H9 (cell line): ENCODE measurements around the gene ATP8A1. TPM values are rescaled to one million over a fixed set of nuclear protein-coding genes. Genes with fewer than 3 reads are reported as not detected.

ENCODE experiments used
- DNase-seq: peaks from one replicate; pipeline ENCODE4 v3.0.0-alpha.2; 2017
- H2AFZ ChIP-seq: one replicate; pipeline ENCODE4 v1.6.1; 2013; ENCODE audit warnings: mild to moderate bottlenecking, low read length, control low read depth, moderate library complexity
- H2AK5ac ChIP-seq: 2 replicates; pipeline ENCODE4 v1.6.1; 2013; ENCODE audit warnings: low read length, control low read depth, mixed read lengths; ENCODE audit not compliant: insufficient read length
- H2BK120ac ChIP-seq: one replicate; pipeline ENCODE4 v1.6.1; 2013; ENCODE audit warnings: low read depth, mild to moderate bottlenecking, low read length, control low read depth, inconsistent platforms; ENCODE audit not compliant: poor library complexity, severe bottlenecking
- H2BK12ac ChIP-seq: 2 replicates; pipeline ENCODE4 v1.6.1; 2013; ENCODE audit warnings: low read length, control low read depth, mixed read lengths, low read depth; ENCODE audit not compliant: insufficient read length
- H2BK15ac ChIP-seq: 2 replicates; pipeline ENCODE4 v1.6.1; 2013; ENCODE audit warnings: low read depth, low read length, control low read depth
- H2BK20ac ChIP-seq: one replicate; pipeline ENCODE4 v1.6.1; 2013; ENCODE audit warnings: low read depth, mild to moderate bottlenecking, low read length, control low read depth, inconsistent platforms; ENCODE audit not compliant: poor library complexity, severe bottlenecking
- H2BK5ac ChIP-seq: 2 replicates; pipeline ENCODE4 v1.6.1; 2013; ENCODE audit warnings: low read length, control low read depth, mixed read lengths; ENCODE audit not compliant: insufficient read length
- H3K14ac ChIP-seq: 2 replicates; pipeline ENCODE4 v1.6.1; 2013; ENCODE audit warnings: low read length, control low read depth; ENCODE audit not compliant: insufficient read depth
- H3K18ac ChIP-seq: 2 replicates; pipeline ENCODE4 v1.6.1; 2013; ENCODE audit warnings: low read depth, mild to moderate bottlenecking, mixed read lengths, low read length, control low read depth; ENCODE audit not compliant: insufficient read length
- H3K23ac ChIP-seq: 2 replicates; pipeline ENCODE4 v1.6.1; 2013; ENCODE audit warnings: low read length, control low read depth, mixed read lengths, low read depth; ENCODE audit not compliant: insufficient read length
- H3K23me2 ChIP-seq: 2 replicates; pipeline ENCODE4 v1.6.1; 2013; ENCODE audit warnings: low read depth, mild to moderate bottlenecking, mixed read lengths, low read length, control low read depth; ENCODE audit not compliant: insufficient read length, poor library complexity, severe bottlenecking
- H3K27ac ChIP-seq: 2 replicates; pipeline ENCODE4 v1.5.1; 2013; ENCODE audit warnings: low read length, control low read depth, mixed read lengths, low read depth; ENCODE audit not compliant: insufficient read length
- H3K27me3 ChIP-seq: 2 replicates; pipeline ENCODE4 v1.6.1; 2013; ENCODE audit warnings: low read length, control low read depth, inconsistent platforms; ENCODE audit not compliant: insufficient read depth
- H3K4ac ChIP-seq: 2 replicates; pipeline ENCODE4 v1.6.1; 2013; ENCODE audit warnings: low read depth, mild to moderate bottlenecking, control low read depth, inconsistent platforms, low read length, moderate library complexity
- H3K4me1 ChIP-seq: 2 replicates; pipeline ENCODE4 v1.6.1; 2013; ENCODE audit warnings: low read length, control low read depth, inconsistent platforms; ENCODE audit not compliant: insufficient read depth
- H3K4me2 ChIP-seq: 2 replicates; pipeline ENCODE4 v1.6.1; 2013; ENCODE audit warnings: low read length, control low read depth, mixed read lengths; ENCODE audit not compliant: insufficient read length, insufficient read depth
- H3K56ac ChIP-seq: 2 replicates; pipeline ENCODE4 v1.6.1; 2013; ENCODE audit warnings: low read depth, mild to moderate bottlenecking, mixed read lengths, low read length, control low read depth; ENCODE audit not compliant: insufficient read length
- H3K79me1 ChIP-seq: 2 replicates; pipeline ENCODE4 v1.6.1; 2013; ENCODE audit warnings: low read depth, mild to moderate bottlenecking, moderate library complexity, low read length, control low read depth, inconsistent platforms; ENCODE audit not compliant: insufficient read depth, poor library complexity, severe bottlenecking
- H3K79me2 ChIP-seq: 2 replicates; pipeline ENCODE4 v1.6.1; 2013; ENCODE audit warnings: low read length, control low read depth, inconsistent platforms; ENCODE audit not compliant: insufficient read depth
- H3K9ac ChIP-seq: 2 replicates; pipeline ENCODE4 v1.6.1; 2013; ENCODE audit warnings: low read length, control low read depth, mixed read lengths; ENCODE audit not compliant: insufficient read length; ENCODE audit errors: extremely low read depth
- H3K9me3 ChIP-seq: one replicate; pipeline ENCODE4 v1.6.1; 2013; ENCODE audit warnings: low read depth, low read length, inconsistent platforms; ENCODE audit not compliant: control insufficient read depth
- H3T11ph ChIP-seq: one replicate; pipeline ENCODE4 v1.6.1; 2013; ENCODE audit warnings: mild to moderate bottlenecking, low read length, control low read depth, inconsistent platforms
- H4K20me1 ChIP-seq: one replicate; pipeline ENCODE4 v1.6.1; 2013; ENCODE audit not compliant: control insufficient read depth, insufficient read length, insufficient read depth
- H4K5ac ChIP-seq: 2 replicates; pipeline ENCODE4 v1.6.1; 2013; ENCODE audit warnings: low read depth, mild to moderate bottlenecking, mixed read lengths, low read length, control low read depth; ENCODE audit not compliant: insufficient read length
- H4K8ac ChIP-seq: replicated peaks from 2 replicates; pipeline ENCODE4 v1.6.1; 2013; ENCODE audit warnings: low read length, control low read depth, mixed read lengths, low read depth; ENCODE audit not compliant: insufficient read length
- H4K91ac ChIP-seq: 2 replicates; pipeline ENCODE4 v1.6.1; 2013; ENCODE audit warnings: low read depth, mild to moderate bottlenecking, moderate library complexity, mixed read lengths, low read length, control low read depth; ENCODE audit not compliant: insufficient read length
- H3K27ac Mint-ChIP-seq, 3 experiments: 2 replicates in 2 of 3; 3 replicates in 1 of 3; pipeline ENCODE4 v1.8.0; 2020 to 2021; ENCODE audit warnings: mixed read lengths in 3 of 3, mild to moderate bottlenecking in 1 of 3, moderate library complexity in 1 of 3
- H3K27me3 Mint-ChIP-seq: 2 replicates; pipeline ENCODE4 v1.8.0; 2021; ENCODE audit warnings: low read depth, mild to moderate bottlenecking, moderate library complexity, mixed read lengths
- H3K36me3 Mint-ChIP-seq, 3 experiments: 2 replicates in 2 of 3; 3 replicates in 1 of 3; pipeline ENCODE4 v1.8.0; 2020 to 2021; ENCODE audit warnings: low read depth in 3 of 3, mixed read lengths in 3 of 3; ENCODE audit not compliant: insufficient read depth in 1 of 3
- H3K4me1 Mint-ChIP-seq, 2 experiments: 2 replicates each; pipeline ENCODE4 v1.8.0; 2020; ENCODE audit warnings: mixed read lengths in 2 of 2
- H3K4me3 Mint-ChIP-seq, 2 experiments: 2 replicates in 1 of 2; 3 replicates in 1 of 2; pipeline ENCODE4 v1.8.0; 2020 to 2021; ENCODE audit warnings: mild to moderate bottlenecking in 2 of 2, mixed read lengths in 2 of 2, moderate library complexity in 1 of 2
- H3K9me3 Mint-ChIP-seq, 2 experiments: 2 replicates in 1 of 2; 3 replicates in 1 of 2; pipeline ENCODE4 v1.8.0; 2020; ENCODE audit warnings: mild to moderate bottlenecking in 2 of 2, mixed read lengths in 2 of 2, moderate library complexity in 1 of 2
- CTCF ChIP-seq: fragments of 200-600 bp; sonication (generic); conservative IDR thresholded peaks from 3 replicates; pipeline ENCODE4 v1.8.0; 2021; ENCODE audit warnings: antibody characterized with exemption, mild to moderate bottlenecking
- WGBS: extraction: QIAGEN DNeasy Blood & Tissue Kit; methylation state at CpG from one replicate; pipeline ENCODE4 v1.1.7; 2013; ENCODE audit warnings: missing lambda C conversion rate, low lambda C conversion rate, mixed read lengths; ENCODE audit not compliant: insufficient read length; ENCODE audit errors: extremely low coverage; 5-methylcytosine and 5-hydroxymethylcytosine counted together
- total RNA-seq: library from RNA; stranded (reverse); gene quantifications from 2 replicates; pipeline ENCODE4 v1.2.1, GENCODE V29; 2021

The ATP8A1 gene
- total RNA-seq, 1 experiment from 2014 or later, result 5.1 TPM

- H3K56ac ChIP-seq, result no peak overlapping the region
- H4K91ac ChIP-seq, result no peak overlapping the region
- H3K9me3 ChIP-seq, result no peaks in the 10 kb centered on the region
- H2BK20ac ChIP-seq, result no peak overlapping the region
- H3K23me2 ChIP-seq, result no peaks in the 10 kb centered on the region
- H2BK120ac ChIP-seq, result no peak overlapping the region
- Mint-ChIP-seq H3K27ac (no peak overlapping the region), H3K4me1 (peaks cover 9 to 11% of the 10 kb centered on the region in 2 experiments; a peak in 3 of 4 replicates), H3K4me3 (no peak overlapping the region), H3K9me3 (no peaks in the 10 kb centered on the region), H3K36me3 (no peaks in the 10 kb centered on the region), H3K27me3 (no peaks in the 10 kb centered on the region)
- H3K4me1 ChIP-seq, result no peaks in the 10 kb centered on the region; the same call in 1 of the 2 replicates
- H3K9ac ChIP-seq, result no peak overlapping the region
- H3T11ph ChIP-seq, result no peak overlapping the region
- H4K8ac ChIP-seq, result no peak overlapping the region
- no peak overlapping the region for H3K23ac ChIP-seq
- H3K79me2 ChIP-seq, result no peaks in the 10 kb centered on the region
- H2AFZ ChIP-seq, result no peak overlapping the region
- H4K20me1 ChIP-seq, result no peaks in the 10 kb centered on the region
- H3K79me1 ChIP-seq, result no peaks in the 10 kb centered on the region
- no peak overlapping the region for H4K5ac ChIP-seq
- TF ChIP-seq CTCF, result no peak
- H2BK12ac ChIP-seq, result no peak overlapping the region
- H3K27me3 ChIP-seq, result no peaks in the 10 kb centered on the region
- H2BK5ac ChIP-seq, result no peak overlapping the region
- DNase-seq, result no peak
- no peak overlapping the region for H3K18ac ChIP-seq
- no peak overlapping the region for H3K14ac ChIP-seq
- no peak overlapping the region for H3K4me2 ChIP-seq
- H3K27ac ChIP-seq, result no peak overlapping the region
- no peak overlapping the region for H2AK5ac ChIP-seq
- no CpG with 5 or more reads among the region's 1 CpG for WGBS
- no peak overlapping the region for H3K4ac ChIP-seq
- no peak overlapping the region for H2BK15ac ChIP-seq
These were observed 15.2 kb downstream of the ATP8A1 start for GRCh38 chr4:42641656-42642055.
